ENCODE measurements around the gene PIK3R5. TPM values are rescaled to one million over a fixed set of nuclear protein-coding genes. Genes with fewer than 3 reads are reported as not detected.

PIK3R5 gene, protein sequence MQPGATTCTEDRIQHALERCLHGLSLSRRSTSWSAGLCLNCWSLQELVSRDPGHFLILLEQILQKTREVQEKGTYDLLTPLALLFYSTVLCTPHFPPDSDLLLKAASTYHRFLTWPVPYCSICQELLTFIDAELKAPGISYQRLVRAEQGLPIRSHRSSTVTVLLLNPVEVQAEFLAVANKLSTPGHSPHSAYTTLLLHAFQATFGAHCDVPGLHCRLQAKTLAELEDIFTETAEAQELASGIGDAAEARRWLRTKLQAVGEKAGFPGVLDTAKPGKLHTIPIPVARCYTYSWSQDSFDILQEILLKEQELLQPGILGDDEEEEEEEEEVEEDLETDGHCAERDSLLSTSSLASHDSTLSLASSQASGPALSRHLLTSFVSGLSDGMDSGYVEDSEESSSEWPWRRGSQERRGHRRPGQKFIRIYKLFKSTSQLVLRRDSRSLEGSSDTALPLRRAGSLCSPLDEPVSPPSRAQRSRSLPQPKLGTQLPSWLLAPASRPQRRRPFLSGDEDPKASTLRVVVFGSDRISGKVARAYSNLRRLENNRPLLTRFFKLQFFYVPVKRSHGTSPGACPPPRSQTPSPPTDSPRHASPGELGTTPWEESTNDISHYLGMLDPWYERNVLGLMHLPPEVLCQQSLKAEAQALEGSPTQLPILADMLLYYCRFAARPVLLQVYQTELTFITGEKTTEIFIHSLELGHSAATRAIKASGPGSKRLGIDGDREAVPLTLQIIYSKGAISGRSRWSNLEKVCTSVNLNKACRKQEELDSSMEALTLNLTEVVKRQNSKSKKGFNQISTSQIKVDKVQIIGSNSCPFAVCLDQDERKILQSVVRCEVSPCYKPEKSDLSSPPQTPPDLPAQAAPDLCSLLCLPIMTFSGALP
- total RNA-seq: 46.8 and 47.7 TPM in 2 replicates

DNA sequence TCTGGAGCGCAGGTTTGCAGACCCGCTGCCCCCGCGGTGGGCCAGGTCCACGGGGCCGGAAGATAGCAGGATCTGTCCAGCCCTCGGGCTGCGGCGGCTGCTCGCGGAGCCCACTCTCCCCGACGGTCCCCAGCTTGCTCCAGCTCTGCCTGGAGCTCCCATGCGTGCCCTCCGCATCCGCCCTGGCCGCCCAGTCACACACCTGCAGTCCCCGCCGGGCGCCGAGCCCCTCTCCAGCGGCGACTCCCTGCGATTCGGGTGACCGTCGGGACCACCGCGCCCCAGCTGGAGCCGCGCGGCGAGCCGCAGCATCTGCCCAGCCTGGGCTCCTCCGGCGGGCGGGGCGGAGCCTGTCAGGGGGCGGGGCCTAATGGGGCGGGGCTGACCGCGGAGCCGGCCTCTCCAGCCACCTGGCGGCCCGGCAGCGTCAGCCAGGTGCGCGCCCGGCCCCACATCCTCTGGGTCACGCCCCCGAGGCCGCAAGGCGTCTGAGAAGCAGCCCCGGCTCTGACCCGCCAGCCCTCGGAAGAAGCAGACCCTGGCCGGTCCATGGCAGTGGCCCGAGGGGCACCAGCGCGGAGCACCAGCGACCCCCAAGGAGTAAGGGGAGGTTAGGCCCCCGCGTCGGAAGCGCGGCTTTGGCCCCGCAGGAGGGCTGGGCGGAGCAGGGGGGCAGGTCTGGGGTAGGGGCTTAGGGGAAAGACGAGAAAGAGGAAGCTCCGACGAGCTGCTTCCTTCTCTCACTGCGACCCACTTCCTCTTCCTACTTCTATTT lies at the start of gene PIK3R5:
Gene PIK3R5 (minus strand): TSS at position 314 of the 775 bp plus-strand sequence. CDS start 54,213 bp downstream, outside the sequence.
- H3K27me3 Mint-ChIP-seq (ENCODE audit: low read depth): no peaks in the 10 kb centered on the region
- peaks cover 44% of the 10 kb centered on the region for H3K4me1 Mint-ChIP-seq (ENCODE audit: low read depth)
- peak; percentile 59 for DNase-seq (ENCODE audit: low spot score)
- peak within 1 kb of the TSS; percentile 99 for H3K27ac Mint-ChIP-seq
- peaks cover 52% of the 10 kb centered on the region for H3K36me3 Mint-ChIP-seq (ENCODE audit: low read depth)
- peak within 1 kb of the TSS; percentile 99 for H3K4me3 Mint-ChIP-seq (ENCODE audit: low read depth)
- H3K9me3 Mint-ChIP-seq: peaks cover 14% of the 10 kb centered on the region
- intact Hi-C loops (cut with micrococcal nuclease): no loop called here

DNA sequence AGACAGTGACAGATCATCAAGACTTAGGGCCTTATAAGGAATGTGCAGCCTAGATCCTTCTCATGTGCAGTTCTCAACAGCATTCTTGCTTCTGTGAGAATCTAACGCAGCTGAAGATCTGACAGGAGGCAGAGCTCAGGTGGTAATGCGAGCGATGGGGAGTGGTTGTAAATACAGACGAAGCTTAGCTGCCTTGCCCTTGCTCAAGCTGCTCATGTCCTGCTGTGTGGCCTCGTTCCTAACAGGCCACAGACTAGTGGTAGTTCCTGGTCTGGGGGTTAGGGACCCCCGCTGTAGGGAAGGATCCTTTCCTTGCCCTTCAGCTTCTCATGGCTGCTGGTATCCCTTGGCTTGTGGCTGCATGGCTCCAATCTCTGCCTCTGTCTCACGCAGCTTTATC lies 45.5 kb upstream of the PIK3R5 start:
- Mint-ChIP-seq H3K9me3 (no peaks in the 10 kb centered on the region), H3K4me1 (ENCODE audit: low read depth) (no peaks in the 10 kb centered on the region), H3K4me3 (ENCODE audit: low read depth) (no peak overlapping the region), H3K27ac (no peak overlapping the region), H3K27me3 (ENCODE audit: low read depth) (peaks cover 49% of the 10 kb centered on the region), H3K36me3 (ENCODE audit: low read depth) (no peaks in the 10 kb centered on the region)
- DNase-seq (ENCODE audit: low spot score): no peak
- intact Hi-C loops (cut with micrococcal nuclease): no loop called here

DNA sequence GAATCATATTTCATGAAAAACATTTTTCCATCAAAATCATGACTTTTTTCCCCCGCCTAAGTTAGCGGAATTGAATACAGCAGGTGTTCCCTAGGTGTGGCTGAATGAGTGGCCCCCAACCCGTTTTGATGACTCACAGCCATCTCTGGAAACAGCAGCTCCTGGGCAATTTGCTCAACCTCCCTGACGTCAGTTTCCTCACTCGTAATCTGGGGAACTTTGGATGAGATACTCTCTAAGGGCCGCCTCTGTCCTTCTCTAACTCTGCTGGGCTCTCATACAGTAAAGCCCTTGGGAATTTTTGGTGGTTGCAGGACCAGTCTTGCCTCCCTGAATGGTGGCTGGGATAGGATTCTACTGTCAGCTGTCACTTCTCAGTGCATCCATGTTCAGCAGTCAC lies 44.2 kb upstream of the PIK3R5 start:
- Mint-ChIP-seq H3K4me3 (ENCODE audit: low read depth) (no peak overlapping the region), H3K36me3 (ENCODE audit: low read depth) (no peaks in the 10 kb centered on the region), H3K27me3 (ENCODE audit: low read depth) (peaks cover 58% of the 10 kb centered on the region), H3K4me1 (ENCODE audit: low read depth) (no peaks in the 10 kb centered on the region), H3K9me3 (no peaks in the 10 kb centered on the region), H3K27ac (no peak overlapping the region)
- no peak for DNase-seq (ENCODE audit: low spot score)
- intact Hi-C loops (cut with micrococcal nuclease): no loop called here

DNA sequence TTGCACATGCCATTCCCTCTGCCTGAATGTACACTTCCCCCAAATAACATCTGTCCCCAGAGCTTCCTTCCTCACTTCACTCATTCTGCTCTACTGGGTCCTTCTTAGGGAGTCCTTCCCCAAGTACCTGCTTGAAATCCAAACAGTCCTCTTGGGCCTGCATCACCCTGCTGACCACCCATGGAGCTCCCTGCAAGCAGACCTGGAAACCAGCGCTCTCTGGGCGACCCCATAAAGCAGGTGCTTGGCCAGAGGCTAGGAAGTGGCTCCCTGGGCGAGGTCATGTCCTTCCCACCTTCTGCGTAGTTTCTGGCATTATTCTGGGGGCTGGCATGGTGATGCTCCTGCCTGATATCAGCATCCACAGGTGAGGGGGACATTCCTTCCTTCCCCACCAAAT lies 43.6 kb upstream of the PIK3R5 start:
- Mint-ChIP-seq H3K27ac (no peak overlapping the region), H3K9me3 (no peaks in the 10 kb centered on the region), H3K27me3 (ENCODE audit: low read depth) (peaks cover 60% of the 10 kb centered on the region), H3K36me3 (ENCODE audit: low read depth) (no peaks in the 10 kb centered on the region), H3K4me3 (ENCODE audit: low read depth) (no peak overlapping the region), H3K4me1 (ENCODE audit: low read depth) (no peaks in the 10 kb centered on the region)
- DNase-seq (ENCODE audit: low spot score): no peak
- intact Hi-C loops (cut with micrococcal nuclease): no loop called here

DNA sequence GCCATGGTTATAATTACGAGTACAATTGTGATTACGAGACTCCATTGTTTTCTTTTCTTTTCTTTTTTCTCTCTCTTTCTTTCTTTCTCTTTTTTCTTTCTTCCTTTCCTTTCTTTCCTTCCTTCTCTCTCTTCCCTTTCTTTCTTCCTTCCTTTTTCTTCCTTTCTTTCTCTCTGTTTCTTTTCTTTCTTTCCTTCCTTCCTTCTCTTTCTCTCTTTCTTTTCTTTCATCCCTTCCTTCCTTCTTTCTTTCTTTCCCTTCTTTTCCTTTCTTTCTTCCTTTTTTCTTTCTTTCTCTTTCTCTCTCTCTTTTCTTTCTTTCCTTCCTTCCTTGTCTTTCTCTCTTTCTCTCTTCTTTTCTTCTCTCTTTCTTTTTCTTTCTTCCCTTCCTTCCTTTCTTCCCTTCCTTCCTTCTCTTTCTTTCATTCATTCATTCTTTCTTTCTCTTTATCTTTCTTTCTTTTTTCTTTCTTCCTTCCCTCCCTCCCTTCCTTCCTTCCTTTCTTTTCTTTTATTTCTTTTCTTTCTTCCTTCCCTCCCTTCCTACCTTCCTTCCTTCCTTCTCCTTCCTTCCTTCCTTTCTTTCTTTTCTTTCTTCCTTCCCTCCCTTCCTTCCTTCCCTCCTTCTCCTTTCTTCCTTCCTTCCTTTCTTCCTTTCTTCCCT lies 41.7 kb upstream of the PIK3R5 start:
- peaks cover 60% of the 10 kb centered on the region for H3K27me3 Mint-ChIP-seq (ENCODE audit: low read depth)
- no peak overlapping the region for H3K4me3 Mint-ChIP-seq (ENCODE audit: low read depth)
- intact Hi-C loops (cut with micrococcal nuclease): no loop called here
- DNase-seq (ENCODE audit: low spot score): no peak
- H3K4me1 Mint-ChIP-seq (ENCODE audit: low read depth): peaks cover 3% of the 10 kb centered on the region
- no peak overlapping the region for H3K27ac Mint-ChIP-seq
- no peaks in the 10 kb centered on the region for H3K9me3 Mint-ChIP-seq
- H3K36me3 Mint-ChIP-seq (ENCODE audit: low read depth): no peaks in the 10 kb centered on the region

DNA sequence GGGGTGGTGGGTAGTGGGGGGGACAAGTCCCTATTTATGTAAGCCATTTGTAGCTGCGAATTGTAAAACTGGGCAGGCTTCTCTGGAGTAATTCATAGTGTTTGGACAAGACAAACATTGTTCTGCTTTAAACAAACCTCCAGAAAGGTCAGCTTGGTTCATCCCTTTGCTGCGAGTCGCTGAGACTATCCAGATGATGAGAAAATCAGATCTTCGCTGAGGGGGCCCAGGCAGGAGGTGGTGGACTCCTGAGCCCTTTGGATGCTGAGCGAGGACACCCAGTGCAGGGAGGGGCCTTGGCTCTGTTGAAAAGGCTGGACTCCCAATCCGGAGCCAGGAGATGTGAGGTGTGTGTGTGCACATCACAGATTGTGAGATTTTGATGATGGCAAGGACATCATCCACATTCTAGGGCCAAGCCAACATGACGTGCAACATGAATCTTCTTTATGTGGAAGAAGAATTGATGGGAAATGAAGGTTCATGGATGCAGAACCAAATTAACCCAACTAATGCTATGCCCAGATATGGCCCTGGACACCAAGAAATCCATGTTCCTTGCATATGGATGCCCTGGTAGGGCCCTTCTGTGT lies 40.8 kb upstream of the PIK3R5 start:
- DNase-seq (ENCODE audit: low spot score): no peak
- intact Hi-C loops (cut with micrococcal nuclease): no loop called here
- Mint-ChIP-seq H3K27me3 (ENCODE audit: low read depth) (peaks cover 68% of the 10 kb centered on the region), H3K27ac (no peak overlapping the region), H3K9me3 (no peaks in the 10 kb centered on the region), H3K36me3 (ENCODE audit: low read depth) (no peaks in the 10 kb centered on the region), H3K4me3 (ENCODE audit: low read depth) (no peak overlapping the region), H3K4me1 (ENCODE audit: low read depth) (peaks cover 6% of the 10 kb centered on the region)

DNA sequence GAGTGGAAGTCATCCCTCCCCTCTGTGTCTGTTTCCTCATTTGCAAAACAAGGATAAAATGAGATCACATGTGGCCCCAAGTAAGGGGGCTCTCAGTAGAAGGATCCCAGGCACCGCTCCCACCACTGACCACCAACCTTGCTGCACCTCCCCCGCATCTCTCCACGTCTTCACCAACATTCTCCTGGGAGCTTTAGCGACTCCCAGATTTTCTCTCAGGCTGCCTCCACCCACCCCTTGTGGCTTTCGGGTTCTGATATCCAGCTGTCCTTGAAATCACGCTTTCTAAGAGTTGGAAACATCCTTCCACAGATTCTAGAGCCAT lies 39.4 kb upstream of the PIK3R5 start:
- Mint-ChIP-seq H3K4me3 (ENCODE audit: low read depth) (no peak overlapping the region), H3K4me1 (ENCODE audit: low read depth) (peaks cover 6% of the 10 kb centered on the region), H3K9me3 (no peaks in the 10 kb centered on the region), H3K36me3 (ENCODE audit: low read depth) (no peaks in the 10 kb centered on the region), H3K27ac (no peak overlapping the region), H3K27me3 (ENCODE audit: low read depth) (peaks cover 73% of the 10 kb centered on the region)
- DNase-seq (ENCODE audit: low spot score): no peak
- intact Hi-C loops (cut with micrococcal nuclease): loop anchor here (5.0 kb wide), 1 partner anchor 373 kb away; the partner anchor contains the start of gene MYH10

DNA sequence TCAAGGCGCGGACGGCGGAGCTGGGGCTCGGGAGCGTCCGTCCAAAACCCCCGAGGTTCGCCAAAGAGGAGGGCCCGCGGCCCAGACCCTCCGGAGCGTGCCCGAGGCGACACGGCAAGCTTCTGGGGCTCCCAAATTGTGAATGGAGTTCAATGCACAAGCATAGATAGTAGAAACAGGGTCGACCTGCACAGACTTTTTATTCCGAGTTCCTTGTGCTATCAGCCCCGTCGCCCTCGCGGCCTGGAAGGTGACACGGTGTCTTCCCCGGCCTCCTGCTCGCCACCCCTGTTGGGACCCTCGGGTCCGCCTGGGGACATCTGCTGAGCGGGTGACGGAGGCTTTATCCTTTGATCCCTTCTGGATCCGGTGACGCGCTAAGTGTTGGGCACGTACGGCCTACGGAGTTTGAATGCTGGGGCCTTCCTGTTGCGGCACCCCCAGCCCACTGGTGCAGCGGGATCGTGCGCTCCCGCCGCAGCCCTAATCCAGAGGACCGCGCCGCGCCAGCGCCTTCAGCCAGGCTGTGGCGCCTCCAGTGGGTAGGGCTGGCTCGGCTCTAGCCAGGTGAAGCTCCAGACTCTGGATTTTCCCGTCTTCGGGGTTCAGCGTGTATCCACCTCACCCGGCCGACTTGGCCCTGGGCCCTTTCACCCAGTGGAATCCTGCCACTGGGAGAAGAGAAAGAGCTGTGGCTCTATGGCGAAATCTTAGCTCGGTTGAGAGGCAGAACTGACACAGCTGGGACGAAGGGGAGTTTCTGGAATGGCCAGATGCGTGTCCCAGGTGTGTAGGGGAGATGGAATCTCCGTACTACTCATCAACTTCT lies 38.8 kb upstream of the PIK3R5 start:
- Mint-ChIP-seq H3K4me1 (ENCODE audit: low read depth) (peaks cover 6% of the 10 kb centered on the region), H3K9me3 (no peaks in the 10 kb centered on the region), H3K27ac (no peak overlapping the region), H3K36me3 (ENCODE audit: low read depth) (no peaks in the 10 kb centered on the region), H3K27me3 (ENCODE audit: low read depth) (peaks cover 70% of the 10 kb centered on the region), H3K4me3 (ENCODE audit: low read depth) (no peak overlapping the region)
- DNase-seq (ENCODE audit: low spot score): no peak
- intact Hi-C loops (cut with micrococcal nuclease): loop anchor here (5.0 kb wide), 1 partner anchor 372 kb away; the partner anchor contains the start of gene MYH10

DNA sequence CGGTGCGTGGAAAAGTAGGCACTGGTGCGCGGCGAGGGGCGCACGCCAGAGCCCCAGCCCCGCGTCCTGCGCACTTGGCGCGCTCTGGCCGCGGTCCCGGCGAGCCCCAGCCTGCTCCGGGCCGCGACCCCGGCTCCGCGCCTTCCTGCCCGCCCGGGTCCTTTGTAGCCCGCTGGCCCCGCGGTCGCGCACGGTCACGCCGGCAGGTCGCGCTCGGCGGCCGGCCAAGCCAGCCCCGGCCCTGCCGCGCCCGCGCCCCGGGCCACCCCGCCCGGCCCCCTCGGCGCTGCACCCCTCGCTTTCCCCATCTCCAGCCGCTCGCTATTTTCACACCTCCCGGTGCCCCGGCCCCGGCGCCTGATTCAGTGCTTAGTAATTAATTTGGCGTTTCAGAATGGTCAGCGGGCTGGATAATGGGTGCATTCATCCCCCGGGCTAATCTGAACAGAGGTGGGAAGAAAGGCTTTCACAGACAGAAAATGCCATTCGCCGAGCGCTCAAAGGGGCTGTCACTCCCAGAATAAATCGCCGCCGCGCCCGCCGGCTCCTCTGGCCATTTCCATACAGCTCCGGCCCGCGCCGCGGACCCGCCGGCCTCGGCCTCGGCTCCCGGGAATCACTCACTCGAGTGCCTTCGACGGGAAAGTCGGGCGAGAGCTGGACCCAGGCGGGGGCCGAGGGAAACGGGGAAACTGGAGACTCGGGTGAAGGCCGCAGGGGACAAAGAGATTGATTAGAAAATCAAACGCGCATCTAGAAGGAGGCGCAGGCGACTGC lies 38.0 kb upstream of the PIK3R5 start:
- Mint-ChIP-seq H3K27ac (no peak overlapping the region), H3K36me3 (ENCODE audit: low read depth) (no peaks in the 10 kb centered on the region), H3K4me1 (ENCODE audit: low read depth) (peaks cover 6% of the 10 kb centered on the region), H3K4me3 (ENCODE audit: low read depth) (peak overlapping the region; percentile 17), H3K9me3 (no peaks in the 10 kb centered on the region), H3K27me3 (ENCODE audit: low read depth) (peaks cover 68% of the 10 kb centered on the region)
- intact Hi-C loops (cut with micrococcal nuclease): loop anchor here (2.0 to 5.0 kb wide), 2 partner anchors 21 to 371 kb away; partner anchors contain the start of gene MYH10
- no peak for DNase-seq (ENCODE audit: low spot score)

DNA sequence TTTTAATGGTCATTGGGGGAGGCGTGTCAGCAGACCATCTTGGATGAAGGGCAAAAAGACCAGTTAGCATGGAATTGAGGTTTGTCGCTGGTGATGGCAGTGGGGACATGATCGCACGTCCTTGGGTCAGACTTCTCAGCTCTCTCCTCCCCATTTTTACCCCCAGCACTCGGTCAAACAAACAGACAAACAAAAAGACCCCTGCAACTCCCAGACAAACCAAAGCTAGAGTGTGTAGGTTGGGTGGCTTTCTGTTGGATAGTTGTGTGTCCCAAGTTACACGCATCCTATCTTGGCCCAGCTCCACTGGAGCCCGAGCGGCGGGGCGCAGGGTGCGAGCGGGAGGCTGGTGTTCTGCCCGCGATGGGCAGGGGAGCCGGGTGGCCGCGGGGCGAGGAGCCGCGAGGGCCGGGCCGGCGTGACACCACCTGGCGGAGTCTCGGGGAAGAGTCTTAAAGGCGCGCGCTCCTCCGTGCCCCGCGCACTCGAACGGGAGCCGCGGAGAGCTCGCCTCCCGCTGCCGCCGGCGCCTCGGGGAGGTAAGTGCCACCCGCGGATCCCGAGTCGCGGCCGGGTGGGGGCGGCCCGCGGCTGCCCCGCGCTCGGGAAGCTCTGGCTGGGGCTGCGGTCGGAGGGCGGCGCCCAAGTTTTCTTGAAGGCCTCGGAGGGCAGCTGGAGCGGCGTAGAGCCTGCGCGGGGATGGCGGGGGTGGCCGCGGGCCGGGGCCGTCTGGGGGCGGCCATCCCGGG lies 37.3 kb upstream of the PIK3R5 start:
- peaks cover 6% of the 10 kb centered on the region for H3K4me1 Mint-ChIP-seq (ENCODE audit: low read depth)
- DNase-seq (ENCODE audit: low spot score): no peak

More for the DNA sequence above, 37.3 kb upstream of the PIK3R5 start:
- Mint-ChIP-seq H3K9me3 (no peaks in the 10 kb centered on the region), H3K27me3 (ENCODE audit: low read depth) (peaks cover 68% of the 10 kb centered on the region), H3K36me3 (ENCODE audit: low read depth) (no peaks in the 10 kb centered on the region), H3K27ac (no peak overlapping the region), H3K4me3 (ENCODE audit: low read depth) (peak overlapping the region; percentile 47)
- intact Hi-C loops (cut with micrococcal nuclease): loop anchor here (2.0 to 5.0 kb wide), 2 partner anchors 22 to 370 kb away; partner anchors contain the start of gene MYH10
